ENCODE data around the gene STRADB. TPM values are rescaled to one million over a fixed set of nuclear protein-coding genes. Genes with fewer than 3 reads are reported as not detected.
"Not testable (repeated sequence)": the region's sequence is repeated elsewhere in the genome, so short reads cannot be mapped to it uniquely, and the experiment has no call there.

The STRADB gene
- total and polyA plus RNA-seq, 2 experiments from 2014 or later, result 35.9 to 37.1 TPM

DNA sequence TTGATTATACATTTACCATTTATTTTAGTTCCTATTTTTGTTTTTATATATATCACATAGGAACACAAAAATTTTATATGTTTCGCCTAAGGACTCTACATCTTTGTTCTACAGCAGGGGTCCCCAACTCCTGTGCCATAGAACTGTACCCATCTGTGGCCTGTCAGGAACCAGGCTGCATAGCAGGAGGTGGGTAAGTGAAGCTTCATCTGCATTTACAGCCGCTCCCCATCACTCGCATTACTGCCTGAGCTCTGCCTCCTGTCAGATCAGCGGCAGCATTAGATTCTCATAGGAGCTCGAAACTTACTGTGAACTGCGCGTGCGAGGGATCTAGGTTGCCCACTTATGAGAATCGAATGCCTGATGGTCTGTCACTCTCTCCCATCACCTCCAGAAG is 25.6 kb upstream of the STRADB start:
- no peaks in the 10 kb centered on the region for H3K9me2 ChIP-seq (ENCODE audit: insufficient read depth)
- Mint-ChIP-seq H3K27me3 (ENCODE audit: insufficient read depth, low read depth, poor library complexity) (no peaks in the 10 kb centered on the region), H3K27ac (no peak overlapping the region), H3K36me3 (ENCODE audit: low read depth) (peaks cover 23% of the 10 kb centered on the region), H3K9me3 (peaks cover 31% of the 10 kb centered on the region), H3K4me3 (no peak overlapping the region), H3K4me1 (no peaks in the 10 kb centered on the region)
- no peak overlapping the region for H3K27ac ChIP-seq (ENCODE audit: low read depth)
- H3K27me3 ChIP-seq (ENCODE audit: insufficient read depth), result no peaks in the 10 kb centered on the region
- H2AFZ ChIP-seq, result no peak overlapping the region
- peaks cover 4% of the 10 kb centered on the region; the same call in 1 of the 2 replicates for H4K20me1 ChIP-seq (replicated peaks; ENCODE audit: insufficient read depth)
- no peak overlapping the region for H3K4me2 ChIP-seq
- no peaks in the 10 kb centered on the region for H3K4me1 ChIP-seq (ENCODE audit: insufficient read depth)
- no peaks in the 10 kb centered on the region for H3F3A ChIP-seq (replicated peaks; ENCODE audit: low read depth)
- peak; percentile 44; the same call in 1 of the 3 replicates for ATAC-seq
- H3K4me3 ChIP-seq, result no peak overlapping the region
- no peak for DNase-seq (ENCODE audit: low spot score)
- H3K36me3 ChIP-seq (ENCODE audit: insufficient read depth), result 0 out of 2 replicates have a peak, but pooled peaks cover 6% of the 10 kb centered on the region
- TF ChIP-seq, protein P1, sequence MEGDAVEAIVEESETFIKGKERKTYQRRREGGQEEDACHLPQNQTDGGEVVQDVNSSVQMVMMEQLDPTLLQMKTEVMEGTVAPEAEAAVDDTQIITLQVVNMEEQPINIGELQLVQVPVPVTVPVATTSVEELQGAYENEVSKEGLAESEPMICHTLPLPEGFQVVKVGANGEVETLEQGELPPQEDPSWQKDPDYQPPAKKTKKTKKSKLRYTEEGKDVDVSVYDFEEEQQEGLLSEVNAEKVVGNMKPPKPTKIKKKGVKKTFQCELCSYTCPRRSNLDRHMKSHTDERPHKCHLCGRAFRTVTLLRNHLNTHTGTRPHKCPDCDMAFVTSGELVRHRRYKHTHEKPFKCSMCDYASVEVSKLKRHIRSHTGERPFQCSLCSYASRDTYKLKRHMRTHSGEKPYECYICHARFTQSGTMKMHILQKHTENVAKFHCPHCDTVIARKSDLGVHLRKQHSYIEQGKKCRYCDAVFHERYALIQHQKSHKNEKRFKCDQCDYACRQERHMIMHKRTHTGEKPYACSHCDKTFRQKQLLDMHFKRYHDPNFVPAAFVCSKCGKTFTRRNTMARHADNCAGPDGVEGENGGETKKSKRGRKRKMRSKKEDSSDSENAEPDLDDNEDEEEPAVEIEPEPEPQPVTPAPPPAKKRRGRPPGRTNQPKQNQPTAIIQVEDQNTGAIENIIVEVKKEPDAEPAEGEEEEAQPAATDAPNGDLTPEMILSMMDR (conservative IDR thresholded peaks at IDR 0.05; ENCODE audit: low read depth in 2 of 2), result no peak
- no peak for TF ChIP-seq NANOG (IDR thresholded peaks at IDR 0.05; ENCODE audit: borderline replicate concordance)
- H3K79me2 ChIP-seq (replicated peaks; ENCODE audit: insufficient read depth), result peaks cover 15% of the 10 kb centered on the region

- ATAC-seq; H3K4me3 Mint-ChIP-seq; H3K27me3 ChIP-seq (ENCODE audit: insufficient read depth); H3K4me2 ChIP-seq; H3K4me3 ChIP-seq; H3F3A ChIP-seq (replicated peaks; ENCODE audit: low read depth); H2AFZ ChIP-seq; H3K36me3 ChIP-seq (ENCODE audit: insufficient read depth); H3K27ac Mint-ChIP-seq; H3K27ac ChIP-seq (ENCODE audit: low read depth); H3K4me1 Mint-ChIP-seq; DNase-seq (ENCODE audit: low spot score); H3K27me3 Mint-ChIP-seq (ENCODE audit: insufficient read depth, low read depth, poor library complexity); H3K4me1 ChIP-seq (ENCODE audit: insufficient read depth); H4K20me1 ChIP-seq (replicated peaks; ENCODE audit: insufficient read depth); H3K9me2 ChIP-seq (ENCODE audit: insufficient read depth): not testable (repeated sequence)
- H3K79me2 ChIP-seq (replicated peaks; ENCODE audit: insufficient read depth), result peaks cover 30% of the 10 kb centered on the region
- Mint-ChIP-seq H3K9me3 (peaks cover 38% of the 10 kb centered on the region), H3K36me3 (ENCODE audit: low read depth) (peaks cover 32% of the 10 kb centered on the region)
These were observed 23.2 kb upstream of the STRADB start for GRCh38 chr2:201428366-201428765.

DNA sequence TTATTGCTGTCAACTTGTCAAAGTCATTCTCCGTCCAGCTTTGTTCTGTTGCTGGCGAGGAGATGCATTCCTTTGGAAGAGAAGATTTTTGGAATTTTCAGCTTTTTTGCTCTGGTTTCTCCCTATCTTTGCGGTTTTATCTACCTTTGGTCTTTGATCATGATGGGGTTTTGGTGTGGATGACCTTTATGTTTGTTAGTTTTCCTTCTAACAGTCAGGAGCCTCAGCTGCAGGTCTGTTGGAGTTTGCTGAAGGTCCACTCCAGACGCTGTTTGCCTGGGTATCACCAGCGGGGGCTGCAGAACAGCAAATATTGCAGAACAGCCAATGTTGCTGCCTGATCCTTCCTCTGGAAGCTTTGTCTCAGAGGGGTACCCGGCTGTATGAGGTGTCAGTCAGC is 21.7 kb upstream of the STRADB start:
- not testable (repeated sequence) for H3K27ac ChIP-seq (ENCODE audit: low read depth)

GRCh38 chr2:201430322-201430721 is 21.2 kb upstream of the STRADB start:
- H3K27ac ChIP-seq (ENCODE audit: low read depth); H3F3A ChIP-seq (replicated peaks; ENCODE audit: low read depth); H3K4me1 Mint-ChIP-seq; H3K4me1 ChIP-seq (ENCODE audit: insufficient read depth); H3K9me2 ChIP-seq (ENCODE audit: insufficient read depth); H3K4me3 ChIP-seq; H3K27me3 Mint-ChIP-seq (ENCODE audit: insufficient read depth, low read depth, poor library complexity); H3K4me3 Mint-ChIP-seq; ATAC-seq; H3K27ac Mint-ChIP-seq; H3K4me2 ChIP-seq; DNase-seq (ENCODE audit: low spot score); H2AFZ ChIP-seq; H3K36me3 ChIP-seq (ENCODE audit: insufficient read depth); H3K27me3 ChIP-seq (ENCODE audit: insufficient read depth); H4K20me1 ChIP-seq (replicated peaks; ENCODE audit: insufficient read depth): not testable (repeated sequence)
- Mint-ChIP-seq H3K36me3 (ENCODE audit: low read depth) (peaks cover 32% of the 10 kb centered on the region), H3K9me3 (peaks cover 38% of the 10 kb centered on the region)
- H3K79me2 ChIP-seq (replicated peaks; ENCODE audit: insufficient read depth), result peaks cover 37% of the 10 kb centered on the region

More for the DNA sequence above, 21.7 kb upstream of the STRADB start:
- not testable (repeated sequence) for H3K4me3 Mint-ChIP-seq; H4K20me1 ChIP-seq (replicated peaks; ENCODE audit: insufficient read depth); ATAC-seq; H3K4me2 ChIP-seq; H3K27me3 Mint-ChIP-seq (ENCODE audit: insufficient read depth, low read depth, poor library complexity); H3K9me2 ChIP-seq (ENCODE audit: insufficient read depth); H3K27ac Mint-ChIP-seq; H3K36me3 ChIP-seq (ENCODE audit: insufficient read depth); DNase-seq (ENCODE audit: low spot score); H2AFZ ChIP-seq; H3K4me3 ChIP-seq; H3K4me1 Mint-ChIP-seq; H3F3A ChIP-seq (replicated peaks; ENCODE audit: low read depth); H3K27me3 ChIP-seq (ENCODE audit: insufficient read depth); H3K4me1 ChIP-seq (ENCODE audit: insufficient read depth)
- peaks cover 36% of the 10 kb centered on the region for H3K79me2 ChIP-seq (replicated peaks; ENCODE audit: insufficient read depth)
- peaks cover 32% of the 10 kb centered on the region for H3K36me3 Mint-ChIP-seq (ENCODE audit: low read depth)
- H3K9me3 Mint-ChIP-seq, result peaks cover 38% of the 10 kb centered on the region
